IMR-90 (cell line): ENCODE results near the gene MARCHF6. TPM values are rescaled to one million over a fixed set of nuclear protein-coding genes. Genes with fewer than 3 reads are reported as not detected.

Source experiments
- ATAC-seq: fragments of 200-7000 bp; cut with Tn5 transposase; 2 replicates; pipeline ENCODE4 v1.9.1; 2020; ENCODE audit warnings: low read depth, mild to moderate bottlenecking, moderate library complexity
- BruUV-seq: library from RNA; stranded (reverse); fragments of 400-500 nt; replicated peaks from 2 replicates; lab custom pipeline; 2021; lab: Mats Ljungman, UMichigan
- CTCF ChIA-PET: fragments of 300-600 bp; formaldehyde crosslinking; extraction: SDS; loops from one replicate; lab custom pipeline; 2021; ENCODE audit warnings: antibody characterized with exemption; lab: Yijun Ruan, JAX
- POLR2A ChIA-PET: fragments of 300-600 bp; sonication (Branson Sonifier 250); formaldehyde crosslinking; loops from one replicate; lab custom pipeline; 2022; ENCODE audit warnings: antibody characterized with exemption; ENCODE audit not compliant: unreplicated experiment; lab: Charles Lee
- DNase-seq: peaks from one replicate; pipeline ENCODE4 v3.0.0; 2013
- H2AFZ ChIP-seq: replicated peaks from 2 replicates; pipeline ENCODE3; 2013; ENCODE audit warnings: low read length, mild to moderate bottlenecking; ENCODE audit not compliant: poor library complexity
- H2AK5ac ChIP-seq: 2 replicates; pipeline ENCODE4 v1.6.1; 2013; ENCODE audit warnings: low read depth, low read length, inconsistent platforms
- H2AK9ac ChIP-seq: replicated peaks from 2 replicates; pipeline ENCODE3; 2013; ENCODE audit warnings: mild to moderate bottlenecking, low read depth, low read length, moderate library complexity; ENCODE audit not compliant: poor library complexity
- H2BK120ac ChIP-seq: 2 replicates; pipeline ENCODE4 v1.6.1; 2013; ENCODE audit warnings: low read depth, low read length, inconsistent platforms
- H2BK15ac ChIP-seq: 3 replicates; pipeline ENCODE4 v1.6.1; 2013; ENCODE audit warnings: low read depth, low read length, inconsistent platforms
- H2BK20ac ChIP-seq: 2 replicates; pipeline ENCODE4 v1.6.1; 2013; ENCODE audit warnings: low read depth, mild to moderate bottlenecking, inconsistent platforms, low read length, moderate library complexity
- H2BK5ac ChIP-seq: 2 replicates; pipeline ENCODE4 v1.6.1; 2013; ENCODE audit warnings: mild to moderate bottlenecking, low read depth, low read length, inconsistent platforms; ENCODE audit not compliant: poor library complexity, severe bottlenecking
- H3K14ac ChIP-seq: replicated peaks from 2 replicates; pipeline ENCODE4 v1.6.1; 2013; ENCODE audit warnings: low read depth, low read length, inconsistent platforms
- H3K18ac ChIP-seq: 2 replicates; pipeline ENCODE4 v1.6.1; 2013; ENCODE audit warnings: low read depth, low read length, control low read depth
- H3K23ac ChIP-seq: 2 replicates; pipeline ENCODE4 v1.6.1; 2013; ENCODE audit warnings: low read depth, low read length, inconsistent platforms
- H3K27ac ChIP-seq: 2 replicates; pipeline ENCODE4 v1.5.1; 2013; ENCODE audit warnings: mild to moderate bottlenecking, control low read depth, low read length; ENCODE audit not compliant: insufficient read depth
- H3K27me3 ChIP-seq: 2 replicates; pipeline ENCODE4 v1.6.1; 2013; ENCODE audit warnings: low read length; ENCODE audit not compliant: control insufficient read depth, insufficient read depth
- H3K36me3 ChIP-seq: 2 replicates; pipeline ENCODE4 v1.6.1; 2013; ENCODE audit warnings: low read length, mixed read lengths; ENCODE audit not compliant: control insufficient read depth, insufficient read depth
- H3K4ac ChIP-seq: 2 replicates; pipeline ENCODE4 v1.6.1; 2013; ENCODE audit warnings: low read depth, low read length, inconsistent platforms
- H3K4me1 ChIP-seq: 2 replicates; pipeline ENCODE4 v1.6.1; 2013; ENCODE audit warnings: low read length, mixed read lengths; ENCODE audit not compliant: control insufficient read depth, insufficient read depth
- H3K4me2 ChIP-seq: 2 replicates; pipeline ENCODE4 v1.6.1; 2013; ENCODE audit warnings: low read depth, mild to moderate bottlenecking, control low read depth, low read length, moderate library complexity
- H3K4me3 ChIP-seq: 2 replicates; pipeline ENCODE4 v1.5.1; 2013; ENCODE audit warnings: low read depth, mild to moderate bottlenecking, control low read depth, low read length, moderate library complexity; ENCODE audit not compliant: insufficient read depth
- H3K56ac ChIP-seq: 2 replicates; pipeline ENCODE4 v1.6.1; 2013; ENCODE audit warnings: low read length, inconsistent platforms; ENCODE audit not compliant: insufficient read depth; ENCODE audit errors: extremely low read depth
- H3K79me1 ChIP-seq, 2 experiments: 2 replicates each; pipeline ENCODE4 v1.6.1; 2013; ENCODE audit warnings: low read length in 2 of 2, inconsistent platforms in 1 of 2, low read depth in 1 of 2
- H3K9ac ChIP-seq: 2 replicates; pipeline ENCODE4 v1.6.1; 2013; ENCODE audit warnings: low read depth, low read length, control low read depth
- H3K9me1 ChIP-seq: 2 replicates; pipeline ENCODE4 v1.6.1; 2013; ENCODE audit warnings: low read length, inconsistent platforms; ENCODE audit not compliant: insufficient read depth
- H3K9me3 ChIP-seq: 2 replicates; pipeline ENCODE4 v1.6.1; 2013; ENCODE audit warnings: low read length; ENCODE audit not compliant: control insufficient read depth, insufficient read depth
- H4K20me1 ChIP-seq: 2 replicates; pipeline ENCODE4 v1.6.1; 2013; ENCODE audit warnings: low read length, inconsistent platforms; ENCODE audit not compliant: insufficient read depth
- H4K5ac ChIP-seq: 2 replicates; pipeline ENCODE4 v1.6.1; 2013; ENCODE audit warnings: mild to moderate bottlenecking, low read depth, low read length, control low read depth
- H4K8ac ChIP-seq, 2 experiments: 2 replicates each; pipeline ENCODE4 v1.6.1; 2013; ENCODE audit warnings: low read depth in 2 of 2, low read length in 2 of 2, control low read depth in 1 of 2, inconsistent platforms in 1 of 2
- H4K91ac ChIP-seq: 2 replicates; pipeline ENCODE4 v1.6.1; 2013; ENCODE audit warnings: low read depth, low read length, inconsistent platforms; ENCODE audit not compliant: insufficient read depth
- ELK1 ChIP-seq: fragments of 150-350 bp; IDR thresholded peaks from 2 replicates; pipeline ENCODE4 v1.6.1; 2016; ENCODE audit warnings: low read depth, mild to moderate bottlenecking, low read length, moderate library complexity, borderline replicate concordance
- FOS ChIP-seq: fragments of 150-350 bp; IDR thresholded peaks from 2 replicates; pipeline ENCODE4 v1.6.1; 2016; ENCODE audit warnings: low read depth, low read length
- MXI1 ChIP-seq: IDR thresholded peaks from 2 replicates; pipeline ENCODE4 v1.6.1; 2012; ENCODE audit warnings: low read depth, mild to moderate bottlenecking, low read length, moderate library complexity, borderline replicate concordance
- POLR2A ChIP-seq: IDR thresholded peaks from 2 replicates; pipeline ENCODE4 v1.6.1; 2012; ENCODE audit warnings: mild to moderate bottlenecking, low read depth, low read length
- RFX5 ChIP-seq: IDR thresholded peaks from 2 replicates; pipeline ENCODE4 v1.8.0; 2012; ENCODE audit warnings: low read depth, mild to moderate bottlenecking, low read length, moderate library complexity
- SMC3 ChIP-seq: fragments of 150-350 bp; IDR thresholded peaks from 2 replicates; pipeline ENCODE4 v1.6.1; 2016; ENCODE audit warnings: low read depth, mild to moderate bottlenecking, antibody characterized with exemption, low read length, moderate library complexity
- WGBS, 2 experiments: methylation state at CpG; one replicate each; pipeline versions ENCODE4 v1.1.5 to v1.1.7; 2013; ENCODE audit warnings: missing lambda C conversion rate in 2 of 2; ENCODE audit not compliant: insufficient read length in 1 of 2; ENCODE audit errors: extremely low coverage in 2 of 2; 5-methylcytosine and 5-hydroxymethylcytosine counted together
- dilution Hi-C: fragments of 300-500 bp; cut with HindIII; formaldehyde crosslinking; loops from one replicate; pipeline ENCODE4 v1.14.3; 2018; ENCODE audit warnings: low sequenced_read_pairs; ENCODE audit not compliant: unreplicated experiment
- in situ Hi-C: fragments of 300-500 bp; cut with MboI; formaldehyde crosslinking; loops from 3 replicates; pipeline ENCODE4 v1.14.3; 2019; ENCODE audit warnings: low sequenced_read_pairs, inconsistent platforms, mixed read lengths
- intact Hi-C: fragments of 100-400 bp; cut with micrococcal nuclease; formaldehyde crosslinking; loops from 2 replicates; pipeline ENCODE4 v1.10.0; 2022
- polyA plus RNA-seq, 3 experiments: library from polyadenylated mRNA; depleted of rRNA; stranded (reverse); fragments of >200 nt; gene quantifications; 2 replicates each; pipeline ENCODE4 v1.2.3, GENCODE V29; 2012; ENCODE audit warnings: low replicate concordance in 1 of 3
- total RNA-seq: library from RNA; depleted of rRNA; stranded (reverse); fragments of >200 nt; gene quantifications from 2 replicates; pipeline ENCODE4 v1.2.3, GENCODE V29; 2012

MARCHF6 gene
- total and polyA plus RNA-seq, 2 of the 4 experiments (the other 2 are of a cell fraction): 55.2 to 62.6 TPM

GRCh38 chr5:10317825-10318682 is 35.4 kb upstream of the MARCHF6 start:
- POLR2A ChIA-PET: no interaction called here
- Histone ChIP-seq H4K20me1 (no peaks in the 10 kb centered on the region), H2BK20ac (no peak overlapping the region), H4K91ac (no peak overlapping the region), H3K18ac (no peak overlapping the region), H2AK5ac (no peak overlapping the region), H2BK15ac (no peak overlapping the region), H4K8ac (no peak overlapping the region), H3K14ac (no peak overlapping the region), H2BK5ac (no peak overlapping the region), H3K79me1 (no peaks in the 10 kb centered on the region), H3K36me3 (no peaks in the 10 kb centered on the region), H3K27ac (no peak overlapping the region), H3K9me3 (no peaks in the 10 kb centered on the region; the same call in 1 of the 2 replicates), H2BK120ac (no peak overlapping the region), H3K9ac (no peak overlapping the region), H3K4ac (no peak overlapping the region), H2AFZ (no peak overlapping the region), H3K9me1 (no peaks in the 10 kb centered on the region), H4K5ac (no peak overlapping the region), H3K4me3 (no peak overlapping the region), H3K23ac (no peak overlapping the region), H3K56ac (no peak overlapping the region), H2AK9ac (no peak overlapping the region), H3K4me1 (no peaks in the 10 kb centered on the region), H3K27me3 (no peaks in the 10 kb centered on the region; the same call in 1 of the 2 replicates), H3K4me2 (no peak overlapping the region)
- in situ Hi-C loops (no loop called here), dilution Hi-C loops (no loop called here), intact Hi-C loops (no loop called here)
- ATAC-seq (no peak), DNase-seq (no peak)
- CTCF ChIA-PET: interaction anchor here (0.6 kb wide), 1 partner anchor 46 kb away, joined by 3 read pairs; no protein-coding TSS in a partner anchor
- no TSS peak for BruUV-seq
- no CpG with 5 or more reads among the region's 6 CpGs for WGBS, 2 experiments
- no peak for TF ChIP-seq FOS
- TF ChIP-seq SMC3: no peak
- TF ChIP-seq POLR2A: no peak
- TF ChIP-seq RFX5: no peak
- TF ChIP-seq MXI1: no peak
- TF ChIP-seq ELK1: no peak
